GM18858 (cell line): Measurements from ENCODE around the gene KCNJ16.
"Not testable (repeated sequence)": the region's sequence is repeated elsewhere in the genome, so short reads cannot be mapped to it uniquely, and the experiment has no call there.

Source experiments
- ATAC-seq: cut with Tn5 transposase; IDR thresholded peaks from one replicate; pipeline ENCODE4 v1.9.1; 2021; ENCODE audit not compliant: unreplicated experiment

Gene KCNJ16

GRCh38 chr17:70074956-70075355, at the start of gene KCNJ16:
Gene KCNJ16 (plus strand): TSS chr17:70075225. CDS start chr17:70132088, 56,863 bp downstream.
- no peak for ATAC-seq

GRCh38 chr17:70028397-70028796, 46.6 kb upstream of the KCNJ16 start:
- ATAC-seq: no peak

- ATAC-seq: no peak
Observed at GRCh38 chr17:70028978-70029767, 45.9 kb upstream of the KCNJ16 start.

DNA sequence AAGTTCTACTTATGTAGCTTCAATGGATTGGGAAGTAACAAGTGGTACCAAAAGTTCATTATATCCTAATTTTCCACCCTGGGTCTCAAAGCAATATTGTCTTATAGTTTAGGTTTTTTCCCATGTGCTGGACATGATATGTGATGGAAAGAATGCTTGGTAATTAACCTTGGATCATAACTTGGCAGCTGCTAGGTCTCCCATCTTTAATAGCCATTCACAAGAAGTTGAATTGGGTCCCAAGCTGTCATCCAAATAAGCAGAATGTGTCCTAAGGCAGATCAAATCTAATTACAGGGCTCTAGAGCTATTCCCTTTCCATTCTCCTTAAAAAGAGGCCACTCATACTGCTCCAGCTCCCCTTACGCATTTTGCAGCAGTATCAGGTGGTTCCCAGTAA, 44.7 kb upstream of the KCNJ16 start:
- no peak for ATAC-seq

GRCh38 chr17:70031341-70031740, 43.7 kb upstream of the KCNJ16 start:
- ATAC-seq: no peak

- ATAC-seq: no peak
Observed at GRCh38 chr17:70033165-70033564, 41.9 kb upstream of the KCNJ16 start.

- ATAC-seq: no peak
Observed at GRCh38 chr17:70034158-70034557, 40.9 kb upstream of the KCNJ16 start.

GRCh38 chr17:70037498-70037897, 37.5 kb upstream of the KCNJ16 start:
- no peak for ATAC-seq

DNA sequence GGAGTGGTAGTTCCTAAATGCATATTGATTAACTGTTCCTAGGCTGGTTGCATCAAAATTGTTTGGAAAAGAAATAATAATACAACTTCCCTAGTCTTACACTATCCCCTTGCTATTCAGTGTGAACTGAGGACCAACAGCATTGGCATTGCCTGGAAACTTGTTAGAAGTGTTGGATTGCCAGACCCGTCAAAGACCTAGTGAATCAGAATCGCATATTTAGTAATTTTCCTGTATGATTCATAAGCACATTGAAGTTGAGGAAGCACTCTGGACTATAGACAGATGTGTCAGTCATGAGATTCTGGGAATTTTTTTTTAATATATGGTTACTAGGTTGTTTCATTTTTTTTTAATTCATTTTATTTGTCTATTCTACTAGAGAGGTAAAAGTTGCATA, 34.7 kb upstream of the KCNJ16 start:
- ATAC-seq: no peak

DNA sequence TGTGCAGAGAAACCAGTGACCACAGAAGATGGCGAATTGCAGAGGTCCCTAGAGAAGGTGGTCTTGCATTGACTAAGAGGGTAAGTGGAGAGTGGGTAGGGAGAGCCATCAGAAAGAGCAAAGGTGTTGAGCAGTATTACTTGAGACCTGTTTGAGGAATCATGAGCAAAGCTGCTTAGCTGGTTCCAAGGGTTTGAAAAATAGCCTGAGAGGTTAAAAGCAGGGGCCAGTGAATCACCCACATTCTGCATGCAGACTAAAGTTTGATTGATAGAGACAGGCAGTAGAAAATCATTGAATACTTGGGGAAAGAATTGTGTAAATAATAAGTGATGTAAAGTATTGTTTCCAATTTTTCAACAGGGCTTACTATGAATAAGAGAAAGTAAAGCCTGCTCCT, 34.0 kb upstream of the KCNJ16 start:
- no peak for ATAC-seq

- ATAC-seq: no peak
Observed at GRCh38 chr17:70041540-70041939, 33.5 kb upstream of the KCNJ16 start.

DNA sequence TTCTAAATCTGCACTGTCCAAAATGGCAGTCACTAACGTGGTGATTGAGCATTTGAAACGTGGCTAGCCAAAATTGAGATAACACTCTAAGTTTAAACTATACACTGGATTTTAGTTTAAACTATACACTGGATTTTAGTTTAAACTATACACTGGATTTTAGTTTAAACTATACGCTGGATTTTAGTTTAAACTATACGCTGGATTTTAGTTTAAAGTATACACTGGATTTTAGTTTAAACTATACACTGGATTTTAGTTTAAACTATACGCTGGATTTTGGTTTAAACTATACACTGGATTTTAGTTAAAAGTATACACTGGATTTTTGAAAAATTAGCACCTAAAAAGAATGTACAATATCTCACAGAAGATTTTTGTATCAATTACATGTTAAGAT, 29.2 kb upstream of the KCNJ16 start:
- not testable (repeated sequence) for ATAC-seq

DNA sequence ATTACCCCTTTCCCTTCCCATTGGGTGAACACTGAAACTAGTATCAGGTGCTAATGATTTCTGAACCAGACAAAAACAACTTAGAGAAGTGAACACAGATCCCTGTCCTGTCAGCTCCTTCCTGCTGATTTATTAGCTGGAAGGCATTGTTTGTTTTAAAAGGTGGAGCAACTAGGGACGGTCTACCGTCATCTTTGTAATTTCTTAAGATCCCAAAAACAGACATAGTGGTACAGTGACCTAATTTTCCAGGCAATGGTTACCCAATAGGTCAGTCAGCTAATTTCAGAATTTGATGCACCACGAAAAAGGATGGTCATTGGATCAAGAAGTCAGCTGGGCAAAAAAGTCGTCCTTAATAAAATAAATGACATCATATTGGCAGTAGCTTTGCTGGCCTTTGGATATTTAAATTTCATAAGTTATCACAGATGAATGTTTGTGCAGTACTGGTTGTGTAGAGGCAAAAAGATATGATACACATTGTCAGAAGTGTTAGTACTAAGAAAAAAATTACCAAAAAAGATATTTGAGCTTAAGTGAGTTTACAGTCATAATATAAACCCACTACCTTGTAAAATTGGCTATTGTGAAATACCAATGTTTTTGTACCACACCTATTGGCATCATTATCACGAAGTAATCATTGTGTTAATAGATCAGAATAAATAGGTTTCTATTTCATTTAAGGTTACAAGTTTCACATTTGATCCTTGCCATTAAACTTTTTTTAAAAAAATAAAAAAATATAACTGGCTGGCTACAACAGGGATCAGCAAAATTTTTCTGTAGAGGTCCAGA, 27.2 kb upstream of the KCNJ16 start:
- no peak for ATAC-seq

DNA sequence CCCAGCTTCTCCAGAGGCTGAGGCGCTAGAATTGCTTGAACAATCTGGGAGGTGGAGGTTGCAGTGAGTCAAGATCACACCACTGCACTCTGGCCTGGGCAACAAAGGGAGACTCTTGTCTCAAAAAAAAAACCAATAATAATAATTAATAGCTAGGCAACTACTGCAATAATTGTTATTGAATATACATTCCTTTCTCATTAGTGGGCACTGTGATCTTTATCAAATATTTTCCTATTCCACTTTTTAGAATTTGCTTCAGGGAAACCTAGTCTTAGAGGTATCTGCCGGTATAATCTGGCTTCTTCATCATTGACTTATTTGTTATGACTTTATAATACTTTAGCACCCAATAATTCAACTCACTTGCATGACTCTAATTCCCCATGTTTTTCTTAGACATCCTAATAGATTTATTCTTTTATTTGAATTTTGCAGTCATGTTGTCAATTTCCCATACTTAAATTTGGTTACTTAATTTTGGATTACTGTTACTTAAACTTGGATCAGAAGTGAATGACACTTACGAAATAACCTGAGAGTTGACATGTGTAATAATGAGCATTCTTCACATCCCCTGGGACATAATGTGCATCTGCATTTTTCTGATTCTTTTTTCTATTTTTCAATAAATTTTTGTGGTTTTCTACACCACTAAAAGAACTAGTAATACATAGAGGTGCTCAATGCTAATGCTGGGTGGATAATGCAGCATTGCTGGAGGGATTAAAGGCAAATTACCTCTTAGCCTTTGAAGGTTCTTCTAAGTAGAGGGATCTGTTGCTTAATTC, 25.0 kb upstream of the KCNJ16 start:
- no peak for ATAC-seq

DNA sequence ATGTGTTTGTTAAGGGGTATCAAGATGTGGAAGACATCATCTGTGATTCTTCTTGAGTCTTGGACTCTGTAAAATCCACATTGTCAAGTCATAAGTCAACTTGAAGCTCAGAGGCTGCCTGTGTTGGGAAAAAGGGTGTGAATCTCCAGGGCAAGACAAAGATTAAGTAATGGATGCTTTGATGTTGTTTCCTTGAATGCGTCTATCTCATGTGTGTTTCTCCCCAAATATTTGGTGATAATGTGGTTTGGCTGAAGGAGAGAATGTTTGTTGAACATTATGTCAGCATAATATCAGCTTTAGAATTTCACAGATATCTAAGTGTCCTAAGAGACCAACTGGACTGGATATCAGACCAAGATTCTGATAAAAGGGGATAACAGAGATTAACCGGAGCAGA, 24.1 kb upstream of the KCNJ16 start:
- ATAC-seq: no peak

DNA sequence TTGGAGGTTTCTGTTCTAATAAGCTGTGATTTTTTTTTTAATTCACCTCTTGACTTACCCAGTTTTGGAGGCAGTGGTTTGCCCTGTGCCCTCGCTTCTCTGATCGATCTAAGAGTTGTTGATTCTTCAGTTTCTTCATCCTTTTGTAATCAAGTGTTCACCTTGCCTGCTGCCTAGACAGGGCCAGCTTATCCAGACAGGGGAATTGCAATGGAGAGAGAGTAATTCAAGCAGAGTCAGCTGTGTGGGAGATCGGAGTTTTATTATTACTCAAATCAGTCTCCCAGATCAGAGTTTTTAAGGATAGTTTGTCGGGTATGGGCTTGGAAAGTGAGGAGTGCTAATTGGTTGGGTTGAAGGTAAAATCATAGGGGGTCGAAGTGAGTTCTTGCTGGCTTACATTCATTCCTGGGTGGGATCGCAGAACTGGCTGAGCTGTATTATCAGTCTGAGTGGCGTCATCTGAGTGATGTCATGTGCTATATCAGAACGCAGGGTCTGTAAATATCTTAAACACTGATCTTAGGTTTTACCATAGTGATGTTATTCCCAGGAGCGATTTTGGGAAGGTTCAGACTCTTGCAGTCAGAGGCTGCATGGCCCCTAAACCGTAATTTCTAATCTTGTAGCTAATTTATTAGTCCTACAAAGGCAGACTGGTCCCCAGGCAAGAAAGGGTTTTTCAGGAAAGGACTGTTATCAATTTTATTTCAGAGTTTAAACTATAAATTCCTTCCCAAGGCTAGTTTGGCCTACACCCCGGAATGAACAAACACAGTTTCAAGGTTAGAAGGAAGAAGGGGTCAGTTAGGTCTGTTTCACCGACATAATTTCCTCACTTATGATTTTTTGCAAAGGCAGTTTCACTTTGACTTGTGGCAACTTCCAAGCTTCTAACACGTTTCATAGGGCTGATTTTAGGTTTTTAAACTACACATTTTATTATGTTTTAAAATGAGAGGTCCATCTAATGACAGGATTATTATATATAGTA, 21.5 kb upstream of the KCNJ16 start:
- no peak for ATAC-seq

GRCh38 chr17:70055000-70055399, 20.0 kb upstream of the KCNJ16 start:
- ATAC-seq: no peak

- no peak for ATAC-seq
Observed at GRCh38 chr17:70059071-70059470, 16.0 kb upstream of the KCNJ16 start.

- ATAC-seq: no peak
Observed at GRCh38 chr17:70059649-70060048, 15.4 kb upstream of the KCNJ16 start.

GRCh38 chr17:70060415-70060814, 14.6 kb upstream of the KCNJ16 start:
- no peak for ATAC-seq
